HepG2 (cell line): ENCODE data around the gene PRDX2. TPM values are rescaled to one million over a fixed set of nuclear protein-coding genes. Genes with fewer than 3 reads are reported as not detected.

Experiments used
- ADNP ChIP-seq: sonication (generic); formaldehyde crosslinking; IDR thresholded peaks from 2 replicates; pipeline ENCODE4 v1.4.0; 2020; ENCODE audit warnings: missing genetic modification reagents
- AHDC1 ChIP-seq: sonication (generic); formaldehyde crosslinking; IDR thresholded peaks from 2 replicates; pipeline ENCODE4 v1.5.1; 2020; ENCODE audit warnings: mild to moderate bottlenecking, missing genetic modification reagents, borderline replicate concordance
- ETV5 ChIP-seq: IDR thresholded peaks from 2 replicates; pipeline ENCODE4 v1.6.1; 2018; ENCODE audit warnings: missing biosample characterization, missing genetic modification reagents, inconsistent platforms, borderline replicate concordance
- KAT8 ChIP-seq: IDR thresholded peaks from 2 replicates; pipeline ENCODE4 v1.6.1; 2016; ENCODE audit warnings: missing genetic modification reagents, missing compliant biosample characterization
- MIXL1 ChIP-seq: IDR thresholded peaks from 2 replicates; pipeline ENCODE4 v1.6.1; 2016
- NFAT5 ChIP-seq: sonication (generic); formaldehyde crosslinking; IDR thresholded peaks from 2 replicates; pipeline ENCODE4 v1.4.0; 2020; ENCODE audit warnings: missing genetic modification reagents
- RNF219 ChIP-seq: sonication (generic); formaldehyde crosslinking; IDR thresholded peaks from 2 replicates; pipeline ENCODE4 v1.5.0; 2020; ENCODE audit warnings: mild to moderate bottlenecking, missing genetic modification reagents
- SAP130 ChIP-seq: IDR thresholded peaks from 2 replicates; pipeline ENCODE4 v1.6.1; 2016; ENCODE audit warnings: low read depth
- ZBTB7B ChIP-seq: sonication (generic); formaldehyde crosslinking; IDR thresholded peaks from 2 replicates; pipeline ENCODE4 v1.4.0; 2020; ENCODE audit warnings: missing genetic modification reagents
- ZNF577 ChIP-seq: sonication (generic); formaldehyde crosslinking; IDR thresholded peaks from 2 replicates; pipeline ENCODE4 v1.4.0; 2020; ENCODE audit warnings: mild to moderate bottlenecking, low read depth, missing genetic modification reagents, borderline replicate concordance
- ZNF589 ChIP-seq: sonication (generic); formaldehyde crosslinking; conservative IDR thresholded peaks from 2 replicates; pipeline ENCODE4 v1.8.0; 2022; ENCODE audit warnings: mild to moderate bottlenecking, moderate library complexity, missing genetic modification reagents
- ZNF644 ChIP-seq: IDR thresholded peaks from 2 replicates; pipeline ENCODE4 v1.6.1; 2016; ENCODE audit warnings: low read depth
- polyA plus RNA-seq, 8 experiments: library from polyadenylated mRNA; depleted of rRNA in 3 of 8; stranded (reverse) in 7 of 8; unstranded in 1 of 8; fragments of >200 nt; fragmentation: Illumina TruSeq in 4 of 8; extraction: Trizol in 4 of 8; gene quantifications; 2 replicates each; pipeline versions ENCODE4 v1.2.1 to v1.2.3, GENCODE V29; 2011 to 2016; ENCODE audit warnings: low read depth in 4 of 8, missing spikeins in 1 of 8, mixed read lengths in 1 of 8; ENCODE audit not compliant: insufficient read depth in 1 of 8
- total RNA-seq, 5 experiments: library from RNA; depleted of rRNA; stranded (reverse); fragments of >200 nt; fragmentation: Illumina TruSeq; extraction: Trizol; gene quantifications; 2 replicates each; pipeline ENCODE4 v1.2.3, GENCODE V29; 2016; ENCODE audit warnings: low read depth in 1 of 5
- TF ChIP-seq, protein P1 (sequence below): IDR thresholded peaks from 2 replicates; pipeline ENCODE4 v1.6.1; 2016; ENCODE audit warnings: low read depth, control low read depth

The PRDX2 gene
- total and polyA plus RNA-seq, 2 of the 13 experiments (the other 11 are each of a cell fraction or from before 2014, with no cell fraction given), result 218 to 381 TPM

GRCh38 chr19:12778017-12778904 is 23.3 kb downstream of the PRDX2 start (continued):
- no peak for TF ChIP-seq RNF219 (CRISPR knock-in tag)
- peak; percentile 89 for TF ChIP-seq ETV5 (CRISPR knock-in tag)
- peak; percentile 65; the same call in 1 of the 2 replicates for TF ChIP-seq SAP130 (CRISPR knock-in tag)
- peak; percentile 43; the same call in 1 of the 2 replicates for TF ChIP-seq ZNF589
- TF ChIP-seq ZNF644 (CRISPR knock-in tag), result no peak
- no peak for TF ChIP-seq ZBTB7B
- no peak for TF ChIP-seq KAT8 (CRISPR knock-in tag)
- no peak for TF ChIP-seq NFAT5 (CRISPR knock-in tag)
- no peak for TF ChIP-seq ZNF577 (CRISPR knock-in tag)
- no peak for TF ChIP-seq ADNP (CRISPR knock-in tag)
- no peak for TF ChIP-seq MIXL1 (CRISPR knock-in tag)
- TF ChIP-seq, protein P1, sequence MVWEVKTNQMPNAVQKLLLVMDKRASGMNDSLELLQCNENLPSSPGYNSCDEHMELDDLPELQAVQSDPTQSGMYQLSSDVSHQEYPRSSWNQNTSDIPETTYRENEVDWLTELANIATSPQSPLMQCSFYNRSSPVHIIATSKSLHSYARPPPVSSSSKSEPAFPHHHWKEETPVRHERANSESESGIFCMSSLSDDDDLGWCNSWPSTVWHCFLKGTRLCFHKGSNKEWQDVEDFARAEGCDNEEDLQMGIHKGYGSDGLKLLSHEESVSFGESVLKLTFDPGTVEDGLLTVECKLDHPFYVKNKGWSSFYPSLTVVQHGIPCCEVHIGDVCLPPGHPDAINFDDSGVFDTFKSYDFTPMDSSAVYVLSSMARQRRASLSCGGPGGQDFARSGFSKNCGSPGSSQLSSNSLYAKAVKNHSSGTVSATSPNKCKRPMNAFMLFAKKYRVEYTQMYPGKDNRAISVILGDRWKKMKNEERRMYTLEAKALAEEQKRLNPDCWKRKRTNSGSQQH (CRISPR knock-in tag), result no peak
- TF ChIP-seq AHDC1 (CRISPR knock-in tag), result no peak
